GM11168 (cell line): Measurements from ENCODE around the gene RSPO3.

Source experiments
- in situ Hi-C: fragments of 300-500 bp; cut with MboI; formaldehyde crosslinking; loops from one replicate; pipeline ENCODE4 v1.12.0; 2022; ENCODE audit warnings: low sequenced_read_pairs; ENCODE audit not compliant: unreplicated experiment

Gene RSPO3

GRCh38 chr6:127107916-127108315 lies 10.6 kb upstream of the RSPO3 start:
- in situ Hi-C loops: no loop called here

- in situ Hi-C loops: no loop called here
Observed at GRCh38 chr6:127110712-127111111, 7.8 kb upstream of the RSPO3 start.

GRCh38 chr6:127111526-127111925 lies 6.9 kb upstream of the RSPO3 start:
- in situ Hi-C loops: no loop called here

- in situ Hi-C loops: no loop called here
Observed at GRCh38 chr6:127114214-127114760, 4.2 kb upstream of the RSPO3 start.

DNA sequence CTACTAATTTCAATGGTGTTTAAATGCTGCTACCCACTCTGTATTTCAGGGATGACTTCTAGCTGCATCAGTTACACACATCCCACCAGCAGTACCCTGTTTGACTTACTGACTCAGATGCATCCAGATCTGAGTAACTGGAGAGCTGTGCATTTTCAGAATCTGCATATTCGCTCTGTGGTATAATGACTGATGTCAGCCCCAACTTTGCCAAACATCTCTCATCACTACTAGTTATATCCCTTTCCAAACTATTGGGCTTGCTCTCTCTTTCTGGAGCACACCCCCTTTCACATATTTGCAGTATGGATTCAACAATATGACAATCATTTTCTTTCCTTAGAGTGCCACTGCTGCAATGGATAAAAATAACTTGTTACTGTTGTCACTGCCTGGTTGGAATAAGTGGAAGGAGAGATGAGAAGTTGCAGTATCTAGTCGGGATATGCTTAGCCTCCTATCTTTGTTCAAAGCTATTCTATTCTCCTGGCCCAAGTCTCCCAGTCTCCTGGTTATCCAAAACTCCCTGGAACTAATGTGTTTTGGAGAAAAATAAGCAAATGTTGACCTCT lies 3.3 kb upstream of the RSPO3 start:
- in situ Hi-C loops: no loop called here

DNA sequence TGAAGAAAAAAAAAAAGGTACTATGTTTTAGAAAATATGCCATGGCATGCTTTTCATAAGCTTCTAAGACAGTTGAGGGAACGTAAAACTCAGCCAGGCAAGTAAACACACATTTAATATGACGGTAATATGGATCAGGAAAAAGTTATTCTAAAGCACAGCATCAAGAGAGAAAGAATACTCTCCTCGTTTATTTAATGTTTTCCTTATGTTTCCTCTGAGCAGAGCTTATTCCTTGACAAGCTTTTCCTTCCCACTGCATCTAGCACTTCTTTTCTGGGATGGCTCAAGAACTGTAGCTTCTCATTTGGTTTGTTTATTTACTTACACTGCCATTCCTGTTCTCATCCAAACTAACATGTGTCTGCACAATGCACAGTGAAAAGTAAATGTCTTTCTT lies 2.7 kb upstream of the RSPO3 start:
- in situ Hi-C loops: no loop called here

DNA sequence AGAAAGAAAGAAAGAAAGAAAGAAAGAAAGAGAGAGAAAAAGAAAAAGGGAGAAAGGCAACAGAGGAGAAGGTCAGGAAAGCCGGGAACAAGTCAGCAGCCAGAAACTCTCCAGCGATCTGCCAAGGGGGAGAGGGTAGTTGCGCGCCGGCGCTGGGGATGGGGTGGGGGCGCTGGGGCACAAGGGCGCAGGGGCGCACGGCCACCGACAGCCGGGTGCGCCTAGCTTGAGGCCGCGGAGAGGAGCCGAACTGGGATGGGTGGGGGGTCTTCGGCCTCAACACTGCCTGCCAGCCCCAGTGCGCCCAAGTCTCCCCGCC lies 533 bp upstream of the RSPO3 start:
- in situ Hi-C loops: no loop called here

DNA sequence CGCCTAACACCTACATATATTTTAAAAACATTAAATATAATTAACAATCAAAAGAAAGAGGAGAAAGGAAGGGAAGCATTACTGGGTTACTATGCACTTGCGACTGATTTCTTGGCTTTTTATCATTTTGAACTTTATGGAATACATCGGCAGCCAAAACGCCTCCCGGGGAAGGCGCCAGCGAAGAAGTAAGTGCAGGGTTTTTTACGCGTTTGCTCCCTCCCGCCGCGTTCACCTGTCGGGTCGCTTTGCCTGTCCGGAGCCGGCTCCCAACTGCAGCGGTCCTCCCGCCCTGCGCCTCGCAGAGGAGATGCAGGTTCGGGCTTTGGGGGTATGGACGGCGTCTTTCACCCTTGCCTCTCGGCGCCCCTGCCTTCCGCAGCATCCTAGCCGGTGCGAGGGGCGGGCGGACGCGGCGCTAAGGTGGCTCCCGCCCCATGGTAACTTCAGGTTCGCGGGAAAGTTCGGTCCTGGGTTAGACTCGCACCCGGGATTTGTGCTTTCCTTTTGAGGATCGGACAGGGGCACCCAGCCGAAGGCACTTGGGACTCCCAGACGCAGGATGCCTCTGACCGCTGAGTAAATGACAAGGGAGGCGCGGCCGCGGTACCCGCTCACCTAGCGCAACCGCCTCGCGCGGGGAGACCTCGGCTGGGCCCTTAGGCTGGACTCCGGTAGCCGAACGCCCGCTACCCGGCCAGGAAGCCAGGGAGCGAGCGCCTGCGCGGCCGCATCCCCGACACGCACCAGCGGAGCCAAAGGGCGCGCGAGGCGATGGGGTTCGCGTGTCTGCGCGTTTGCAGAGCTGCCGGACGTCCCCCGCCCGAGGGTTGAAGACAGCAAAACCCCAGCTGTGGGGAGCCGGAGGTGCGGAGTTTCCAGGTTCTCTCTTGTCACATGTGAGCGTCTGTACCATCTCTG lies 891 bp downstream of the RSPO3 start:
- in situ Hi-C loops: no loop called here

- in situ Hi-C loops: no loop called here
Observed at GRCh38 chr6:127120023-127120786, 1.7 kb downstream of the RSPO3 start.

- in situ Hi-C loops: no loop called here
Observed at GRCh38 chr6:127120787-127121636, 2.5 kb downstream of the RSPO3 start.

DNA sequence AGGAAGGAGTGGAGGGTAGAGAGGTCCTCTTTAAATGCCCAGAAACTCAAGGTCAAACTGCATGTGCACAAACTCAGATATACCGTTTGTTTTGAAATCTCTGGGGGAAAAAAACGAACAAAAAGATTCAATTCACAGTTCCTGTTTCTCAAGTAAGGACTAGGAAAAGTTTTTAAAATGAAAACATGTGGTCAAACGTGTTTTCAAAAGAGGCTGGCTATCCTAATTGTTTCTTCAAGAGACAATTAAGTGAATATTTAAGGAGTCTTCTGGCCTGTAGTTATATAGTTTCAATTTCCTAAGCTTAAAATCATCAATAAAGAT lies 3.1 kb downstream of the RSPO3 start:
- in situ Hi-C loops: no loop called here

DNA sequence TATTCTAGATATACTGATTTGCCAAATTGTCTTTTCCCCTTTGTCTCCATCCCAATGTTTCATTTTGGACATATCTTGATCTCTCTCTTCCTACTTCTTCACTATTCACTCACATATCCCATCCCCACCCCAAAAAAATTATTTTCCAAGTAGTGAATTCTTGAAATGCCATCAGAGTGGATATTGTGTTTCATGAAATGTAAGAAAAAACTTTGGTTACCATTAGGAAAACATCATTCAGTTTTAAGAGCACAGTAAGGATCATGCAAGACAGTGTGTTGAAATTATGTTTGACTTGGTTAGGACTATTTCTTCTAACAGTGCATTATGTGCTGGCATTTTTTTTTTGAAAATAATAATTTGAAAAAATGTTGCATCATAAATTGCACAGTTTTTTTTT lies 5.7 kb downstream of the RSPO3 start:
- in situ Hi-C loops: no loop called here

- in situ Hi-C loops: no loop called here
Observed at GRCh38 chr6:127124680-127125079, 6.2 kb downstream of the RSPO3 start.

- in situ Hi-C loops: no loop called here
Observed at GRCh38 chr6:127128066-127128465, 9.6 kb downstream of the RSPO3 start.

GRCh38 chr6:127129251-127129650 lies 10.8 kb downstream of the RSPO3 start:
- in situ Hi-C loops: no loop called here

- in situ Hi-C loops: no loop called here
Observed at GRCh38 chr6:127131275-127131674, 12.8 kb downstream of the RSPO3 start.

- in situ Hi-C loops: no loop called here
Observed at GRCh38 chr6:127131772-127132376, 13.4 kb downstream of the RSPO3 start.

DNA sequence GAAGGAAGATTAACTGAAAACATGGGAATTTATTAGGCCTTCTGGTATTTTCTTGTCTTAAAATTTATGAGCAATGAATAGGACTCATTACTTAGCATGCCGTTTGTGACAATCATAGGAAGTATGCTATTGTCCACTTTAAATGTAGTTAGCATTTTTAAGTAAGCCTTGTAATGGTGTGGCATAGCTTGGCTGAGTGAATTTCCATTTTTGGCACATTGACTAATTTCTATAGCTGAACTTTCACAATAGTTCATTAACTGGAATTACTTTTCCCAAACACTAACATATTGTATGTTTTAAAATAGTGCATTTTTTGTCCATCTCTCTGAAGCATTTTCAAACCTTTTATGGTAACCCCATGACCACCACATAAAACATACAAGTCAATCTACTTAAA lies 15.7 kb downstream of the RSPO3 start:
- in situ Hi-C loops: no loop called here

GRCh38 chr6:127136786-127137185 lies 18.3 kb downstream of the RSPO3 start:
- in situ Hi-C loops: no loop called here

- in situ Hi-C loops: no loop called here
Observed at GRCh38 chr6:127146932-127147331, 28.5 kb downstream of the RSPO3 start.
